HCT116 (cell line): Measurements from ENCODE around the gene ELOB.

ENCODE experiments used
- CEBPB ChIP-seq: IDR thresholded peaks from 2 replicates; pipeline ENCODE4 v1.6.1; 2012; ENCODE audit warnings: low read depth
- JUND ChIP-seq: IDR thresholded peaks from 2 replicates; pipeline ENCODE4 v1.6.1; 2012
- MAX ChIP-seq: IDR thresholded peaks from 2 replicates; pipeline ENCODE4 v1.6.1; 2012
- POLR2A ChIP-seq: IDR thresholded peaks from 2 replicates; pipeline ENCODE4 v1.7.0; 2011; ENCODE audit warnings: borderline replicate concordance; ENCODE audit not compliant: insufficient read depth, insufficient read length; ENCODE audit errors: extremely low read depth
- REST ChIP-seq: IDR thresholded peaks from 2 replicates; pipeline ENCODE4 v1.6.1; 2012; ENCODE audit warnings: low read depth
- ZBTB33 ChIP-seq: IDR thresholded peaks from 2 replicates; pipeline ENCODE4 v1.6.1; 2011; ENCODE audit warnings: mild to moderate bottlenecking, low read length, moderate library complexity; ENCODE audit not compliant: insufficient replicate concordance; ENCODE audit errors: extremely low read depth
- TF ChIP-seq, protein P1 (sequence below), 3 experiments: fragments of 200-600 bp in 1 of 3; sonication (generic) in 1 of 3; IDR thresholded peaks in 2 of 3; conservative IDR thresholded peaks in 1 of 3; 2 replicates each; pipeline ENCODE4 v1.5.1; 2012 to 2017; ENCODE audit warnings: low read depth in 2 of 3, low read length in 2 of 3, antibody characterized with exemption in 1 of 3, borderline replicate concordance in 1 of 3, control low read depth in 1 of 3, mild to moderate bottlenecking in 1 of 3, mixed read lengths in 1 of 3, mixed run types in 1 of 3, moderate library complexity in 1 of 3; ENCODE audit not compliant: insufficient read depth in 1 of 3

- TF ChIP-seq POLR2A = no peak
- TF ChIP-seq REST = no peak
- no peak for TF ChIP-seq MAX
- no peak for TF ChIP-seq CEBPB
- no peak for TF ChIP-seq JUND
- TF ChIP-seq, protein P1, sequence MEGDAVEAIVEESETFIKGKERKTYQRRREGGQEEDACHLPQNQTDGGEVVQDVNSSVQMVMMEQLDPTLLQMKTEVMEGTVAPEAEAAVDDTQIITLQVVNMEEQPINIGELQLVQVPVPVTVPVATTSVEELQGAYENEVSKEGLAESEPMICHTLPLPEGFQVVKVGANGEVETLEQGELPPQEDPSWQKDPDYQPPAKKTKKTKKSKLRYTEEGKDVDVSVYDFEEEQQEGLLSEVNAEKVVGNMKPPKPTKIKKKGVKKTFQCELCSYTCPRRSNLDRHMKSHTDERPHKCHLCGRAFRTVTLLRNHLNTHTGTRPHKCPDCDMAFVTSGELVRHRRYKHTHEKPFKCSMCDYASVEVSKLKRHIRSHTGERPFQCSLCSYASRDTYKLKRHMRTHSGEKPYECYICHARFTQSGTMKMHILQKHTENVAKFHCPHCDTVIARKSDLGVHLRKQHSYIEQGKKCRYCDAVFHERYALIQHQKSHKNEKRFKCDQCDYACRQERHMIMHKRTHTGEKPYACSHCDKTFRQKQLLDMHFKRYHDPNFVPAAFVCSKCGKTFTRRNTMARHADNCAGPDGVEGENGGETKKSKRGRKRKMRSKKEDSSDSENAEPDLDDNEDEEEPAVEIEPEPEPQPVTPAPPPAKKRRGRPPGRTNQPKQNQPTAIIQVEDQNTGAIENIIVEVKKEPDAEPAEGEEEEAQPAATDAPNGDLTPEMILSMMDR (IDR thresholded peaks at IDR 0.05 in 2 of 3, conservative IDR thresholded peaks at IDR 0.05 in 1 of 3; ENCODE audit: borderline replicate concordance in 1 of 3, insufficient read depth in 1 of 3, low read depth in 2 of 3, low read length in 2 of 3) = no peak
- TF ChIP-seq ZBTB33 = no peak
Measured at GRCh38 chr16:2724816-2725348, 52.2 kb downstream of the ELOB start.
